H1 (cell line): ENCODE results near the gene BACE2. TPM values are rescaled to one million over a fixed set of nuclear protein-coding genes. Genes with fewer than 3 reads are reported as not detected.

Experiments
- CTCF ChIA-PET: fragments of 300-600 bp; sonication (Branson Sonifier 250); formaldehyde crosslinking; loops from one replicate; lab custom pipeline; 2021; ENCODE audit not compliant: partially characterized antibody; lab: Charles Lee
- POLR2A ChIA-PET: fragments of 300-600 bp; sonication (Branson Sonifier 250); formaldehyde crosslinking; loops from one replicate; lab custom pipeline; 2021; ENCODE audit warnings: inconsistent platforms; ENCODE audit not compliant: partially characterized antibody; lab: Charles Lee
- DNase-seq, 2 experiments: peaks; one replicate each; pipeline versions ENCODE4 v3.0.0 to v3.0.0-alpha.2; 2010 to 2022; ENCODE audit warnings: low spot score in 2 of 2, low read depth in 1 of 2, mixed read lengths in 1 of 2
- FAIRE-seq: peaks from 2 replicates; lab custom pipeline; 2011; peaks lifted over from hg19 to GRCh38; lab: Jason Lieb, UNC
- H2AFZ ChIP-seq: 2 replicates; pipeline ENCODE4 v1.8.1; 2012; ENCODE audit warnings: low read length, inconsistent platforms
- H2AK5ac ChIP-seq: 2 replicates; pipeline ENCODE4 v1.6.1; 2013; ENCODE audit warnings: low read depth, low read length
- H2BK120ac ChIP-seq: replicated peaks from 2 replicates; pipeline ENCODE3; 2013; ENCODE audit warnings: low read depth, low read length, inconsistent platforms
- H2BK12ac ChIP-seq: 2 replicates; pipeline ENCODE4 v1.6.1; 2013; ENCODE audit warnings: low read depth, low read length
- H2BK15ac ChIP-seq: 2 replicates; pipeline ENCODE4 v1.6.1; 2013; ENCODE audit warnings: low read length
- H2BK20ac ChIP-seq: 2 replicates; pipeline ENCODE4 v1.6.1; 2013; ENCODE audit warnings: low read length
- H2BK5ac ChIP-seq: 2 replicates; pipeline ENCODE4 v1.6.1; 2013; ENCODE audit warnings: low read depth, low read length
- H3K14ac ChIP-seq: 2 replicates; pipeline ENCODE4 v1.6.1; 2013; ENCODE audit warnings: inconsistent platforms; ENCODE audit not compliant: insufficient read length
- H3K18ac ChIP-seq: 2 replicates; pipeline ENCODE4 v1.6.1; 2013; ENCODE audit warnings: low read length; ENCODE audit errors: extremely low read depth
- H3K23ac ChIP-seq: 2 replicates; pipeline ENCODE4 v1.6.1; 2013; ENCODE audit warnings: inconsistent platforms; ENCODE audit not compliant: insufficient read length
- H3K23me2 ChIP-seq: 2 replicates; pipeline ENCODE4 v1.6.1; 2013; ENCODE audit warnings: low read depth, low read length
- H3K27ac ChIP-seq: 2 replicates; pipeline ENCODE4 v1.6.1; 2011; ENCODE audit warnings: low read depth, low read length, inconsistent platforms
- H3K27me3 ChIP-seq, 4 experiments: replicated peaks in 1 of 4; 1 replicate in 1 of 4; 2 replicates in 3 of 4; pipeline versions ENCODE4 v1.6.1 to v1.8.1; 2011 to 2013; ENCODE audit warnings: low read length in 3 of 4, mild to moderate bottlenecking in 3 of 4, inconsistent platforms in 2 of 4, mixed read lengths in 2 of 4, moderate library complexity in 1 of 4; ENCODE audit not compliant: control insufficient read depth in 3 of 4, insufficient read depth in 3 of 4; ENCODE audit errors: extremely low read depth in 1 of 4
- H3K36me3 ChIP-seq, 4 experiments: 2 replicates each; pipeline versions ENCODE4 v1.6.1 to v1.8.1; 2011 to 2013; ENCODE audit warnings: mild to moderate bottlenecking in 4 of 4, low read length in 3 of 4, moderate library complexity in 2 of 4, control low read depth in 1 of 4, inconsistent platforms in 1 of 4; ENCODE audit not compliant: insufficient read depth in 4 of 4, control insufficient read depth in 2 of 4
- H3K4ac ChIP-seq: replicated peaks from 2 replicates; pipeline ENCODE3; 2013; ENCODE audit warnings: low read length, low read depth, mixed read lengths, inconsistent platforms; ENCODE audit not compliant: insufficient read length
- H3K4me1 ChIP-seq, 4 experiments: replicated peaks in 1 of 4; 1 replicate in 1 of 4; 2 replicates in 3 of 4; pipeline versions ENCODE4 v1.6.1 to v1.8.1; 2011 to 2013; ENCODE audit warnings: low read length in 3 of 4, inconsistent platforms in 2 of 4, mixed read lengths in 1 of 4; ENCODE audit not compliant: insufficient read depth in 4 of 4, control insufficient read depth in 3 of 4
- H3K4me2 ChIP-seq, 2 experiments: 2 replicates each; pipeline versions ENCODE4 v1.6.1 to v1.8.1; 2011 to 2013; ENCODE audit warnings: low read depth in 2 of 2, low read length in 2 of 2, control low read depth in 1 of 2, inconsistent platforms in 1 of 2, mild to moderate bottlenecking in 1 of 2; ENCODE audit not compliant: insufficient read depth in 1 of 2
- H3K4me3 ChIP-seq, 4 experiments: fragments of 200-600, 300-600 bp in 1 of 4; sonication (generic), shearing (Covaris generic), sonication (Bioruptor Twin) in 1 of 4; 2 replicates each; pipeline versions ENCODE4 v1.5.1 to v1.8.1; 2011 to 2016; ENCODE audit warnings: low read length in 4 of 4, low read depth in 3 of 4, control low read depth in 2 of 4, inconsistent platforms in 2 of 4, mild to moderate bottlenecking in 2 of 4, mixed read lengths in 1 of 4, moderate library complexity in 1 of 4; ENCODE audit not compliant: insufficient read depth in 2 of 4; ENCODE audit errors: extremely low read depth in 1 of 4
- H3K56ac ChIP-seq: replicated peaks from 2 replicates; pipeline ENCODE3; 2013; ENCODE audit warnings: low read depth, mild to moderate bottlenecking, mixed read lengths, low read length, inconsistent platforms; ENCODE audit not compliant: insufficient read length
- H3K79me1 ChIP-seq: 2 replicates; pipeline ENCODE4 v1.6.1; 2013; ENCODE audit warnings: low read depth, low read length, control low read depth
- H3K79me2 ChIP-seq, 2 experiments: 2 replicates each; pipeline versions ENCODE4 v1.6.1 to v1.8.1; 2012 to 2013; ENCODE audit warnings: low read length in 2 of 2, mild to moderate bottlenecking in 2 of 2, inconsistent platforms in 1 of 2; ENCODE audit not compliant: insufficient read depth in 2 of 2, control insufficient read depth in 1 of 2
- H3K9ac ChIP-seq, 4 experiments: replicated peaks in 1 of 4; 1 replicate in 1 of 4; 2 replicates in 3 of 4; pipeline versions ENCODE4 v1.6.1 to v1.8.1; 2011 to 2013; ENCODE audit warnings: low read depth in 3 of 4, low read length in 3 of 4, control low read depth in 2 of 4, mild to moderate bottlenecking in 2 of 4, moderate library complexity in 2 of 4, inconsistent platforms in 1 of 4; ENCODE audit errors: extremely low read depth in 1 of 4
- H3K9me3 ChIP-seq, 2 experiments: 2 replicates each; pipeline versions ENCODE4 v1.6.1 to v1.8.1; 2012 to 2013; ENCODE audit warnings: mild to moderate bottlenecking in 2 of 2, moderate library complexity in 2 of 2, control low read depth in 1 of 2, inconsistent platforms in 1 of 2, low read depth in 1 of 2, low read length in 1 of 2, mixed read lengths in 1 of 2; ENCODE audit not compliant: insufficient read depth in 2 of 2
- H4K20me1 ChIP-seq, 2 experiments: replicated peaks in 1 of 2; 2 replicates each; pipeline versions ENCODE3 to v1.8.1; 2011 to 2013; ENCODE audit warnings: inconsistent platforms in 2 of 2, low read length in 2 of 2, mild to moderate bottlenecking in 1 of 2; ENCODE audit not compliant: insufficient read depth in 2 of 2, control insufficient read depth in 1 of 2
- H4K5ac ChIP-seq: 2 replicates; pipeline ENCODE4 v1.6.1; 2013; ENCODE audit warnings: low read length, low read depth, mixed read lengths, inconsistent platforms; ENCODE audit not compliant: insufficient read length
- H4K8ac ChIP-seq: 2 replicates; pipeline ENCODE4 v1.8.0; 2013; ENCODE audit warnings: mild to moderate bottlenecking, moderate library complexity, low read length, inconsistent platforms; ENCODE audit not compliant: insufficient read depth; ENCODE audit errors: extremely low read depth
- H4K91ac ChIP-seq: replicated peaks from 2 replicates; pipeline ENCODE3; 2013; ENCODE audit warnings: low read length, mixed read lengths, inconsistent platforms; ENCODE audit not compliant: insufficient read length
- PHF8 ChIP-seq: fragments of 200-600 bp; sonication (generic); conservative IDR thresholded peaks from 2 replicates; pipeline ENCODE4 v1.7.1; 2012; ENCODE audit warnings: low read depth, mild to moderate bottlenecking, inconsistent platforms, low read length, moderate library complexity
- SIN3A ChIP-seq, 2 experiments: IDR thresholded peaks in 1 of 2; conservative IDR thresholded peaks in 1 of 2; 2 replicates each; pipeline ENCODE4 v1.6.1; 2011 to 2012; ENCODE audit warnings: low read length in 2 of 2, improper control_type of control experiment in 1 of 2, low read depth in 1 of 2, mild to moderate bottlenecking in 1 of 2
- SUZ12 ChIP-seq: fragments of 200-600 bp; sonication (generic); IDR thresholded peaks from 2 replicates; pipeline ENCODE4 v1.6.1; 2012; ENCODE audit warnings: mild to moderate bottlenecking, inconsistent platforms, low read length, moderate library complexity, mixed read lengths
- WGBS, 2 experiments: shearing (Covaris generic) in 1 of 2; methylation state at CpG; one replicate each; pipeline versions ENCODE4 v1.1.6 to v1.1.7; 2013 to 2015; ENCODE audit warnings: low lambda C conversion rate in 2 of 2, mixed read lengths in 2 of 2, inconsistent platforms in 1 of 2, low coverage in 1 of 2, missing lambda C conversion rate in 1 of 2; ENCODE audit not compliant: insufficient replicate concordance in 2 of 2, insufficient coverage in 1 of 2, insufficient read length in 1 of 2; ENCODE audit errors: extremely low coverage in 1 of 2, missing lambda C conversion rate in 1 of 2; 5-methylcytosine and 5-hydroxymethylcytosine counted together
- polyA plus RNA-seq, 7 experiments: library from polyadenylated mRNA; depleted of rRNA in 3 of 7; stranded (reverse) in 5 of 7; unstranded in 2 of 7; fragments of >200 nt in 5 of 7; fragments of 200-250 nt in 2 of 7; gene quantifications; 1 replicate in 5 of 7; 2 replicates in 1 of 7; 4 replicates in 1 of 7; pipeline versions ENCODE4 v1.2.1 to v1.2.3, GENCODE V29; 2011 to 2013; ENCODE audit warnings: missing spikeins in 2 of 7, mixed read lengths in 2 of 7
- total RNA-seq: library from RNA; stranded (reverse); fragmentation: NEBNext Ultra II Directional; extraction: Animal tissue kit (Norgen Biotek cat#: 25700); gene quantifications from 2 replicates; pipeline ENCODE4 v1.2.1, GENCODE V29; 2021

Gene BACE2
- total and polyA plus RNA-seq, 2 of the 8 experiments (the other 6 are each of a cell fraction or from before 2014, with no cell fraction given), result 8.1 to 10.9 TPM

GRCh38 chr21:41204736-41205135, 36.8 kb downstream of the BACE2 start:
- Histone ChIP-seq H4K5ac (no peak overlapping the region), H2AFZ (no peak overlapping the region), H4K91ac (no peak overlapping the region), H3K14ac (no peak overlapping the region), H3K27ac (no peak overlapping the region), H3K79me2 (no peaks in the 10 kb centered on the region), H3K9ac (no peak overlapping the region), H3K56ac (no peak overlapping the region), H3K4me2 (no peak overlapping the region), H2BK20ac (no peak overlapping the region), H3K23ac (no peak overlapping the region), H2BK5ac (no peak overlapping the region), H3K4me1 (no peaks in the 10 kb centered on the region), H3K18ac (no peak overlapping the region), H3K4ac (no peak overlapping the region), H4K8ac (no peak overlapping the region), H2AK5ac (no peak overlapping the region), H2BK120ac (no peak overlapping the region), H3K4me3 (no peak overlapping the region), H2BK12ac (no peak overlapping the region), H4K20me1 (peaks cover 0 to 2% of the 10 kb centered on the region in 2 experiments), H3K9me3 (no peaks in the 10 kb centered on the region), H3K36me3 (no peaks in the 10 kb centered on the region), H2BK15ac (no peak overlapping the region), H3K23me2 (no peaks in the 10 kb centered on the region), H3K79me1 (no peaks in the 10 kb centered on the region; the same call in 1 of the 2 replicates), H3K27me3 (no peaks in the 10 kb centered on the region)
- CTCF ChIA-PET, result no interaction called here
- DNase-seq (no peak), FAIRE-seq (no peak)
- TF ChIP-seq SUZ12 (no peak), SIN3A (conservative IDR thresholded peaks at IDR 0.05 in 1 of 2, IDR thresholded peaks at IDR 0.05 in 1 of 2; ENCODE audit: low read depth in 1 of 2, low read length in 2 of 2) (no peak), PHF8 (no peak)
- 87% methylated on average over 3 of the region's 3 CpGs; no CpG with 5 or more reads in 1 of the 2 experiments for WGBS, 2 experiments
- POLR2A ChIA-PET, result no interaction called here
